ENCODE data around the gene OR2V2. TPM values are rescaled to one million over a fixed set of nuclear protein-coding genes. Genes with fewer than 3 reads are reported as not detected.

The OR2V2 gene
- total RNA-seq, 4 donors from 2014 or later, result not detected

DNA sequence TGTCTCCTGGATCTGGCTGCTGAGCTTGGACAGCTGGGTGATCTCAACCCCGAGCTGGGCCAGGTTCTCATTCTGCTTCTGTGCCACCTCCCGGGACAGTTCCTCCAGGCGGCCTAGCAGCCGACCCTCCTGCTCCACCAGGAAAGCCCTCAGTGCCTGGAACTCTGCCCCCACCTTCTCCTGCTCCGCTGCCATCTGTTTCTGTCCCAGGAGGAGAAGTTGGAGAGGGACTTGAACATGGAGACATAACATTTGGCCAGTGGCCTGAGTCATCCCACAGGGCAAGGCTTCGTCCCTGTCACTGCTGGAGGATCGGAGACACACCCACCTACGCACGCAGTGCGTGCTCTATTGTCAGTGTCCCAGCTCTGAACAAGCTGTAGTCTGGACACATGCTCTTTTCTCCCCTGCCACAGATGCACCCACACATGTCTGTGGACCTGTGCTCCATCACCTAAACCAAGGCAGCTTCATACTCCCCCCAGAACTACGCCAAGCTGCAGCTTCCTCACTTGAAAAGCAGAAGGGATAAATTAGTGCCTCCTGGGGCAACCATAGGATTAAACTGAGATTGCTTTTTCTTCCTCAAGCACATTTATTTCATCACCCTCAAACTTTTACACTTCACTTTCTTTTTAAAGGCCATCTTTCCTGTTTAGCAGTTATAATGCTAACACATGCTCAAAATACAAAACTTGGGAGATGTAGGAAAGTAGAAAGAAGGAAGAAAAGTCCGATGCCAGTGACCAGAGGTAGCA lies 52.7 kb downstream of the OR2V2 start:
- TF ChIP-seq, protein P1, sequence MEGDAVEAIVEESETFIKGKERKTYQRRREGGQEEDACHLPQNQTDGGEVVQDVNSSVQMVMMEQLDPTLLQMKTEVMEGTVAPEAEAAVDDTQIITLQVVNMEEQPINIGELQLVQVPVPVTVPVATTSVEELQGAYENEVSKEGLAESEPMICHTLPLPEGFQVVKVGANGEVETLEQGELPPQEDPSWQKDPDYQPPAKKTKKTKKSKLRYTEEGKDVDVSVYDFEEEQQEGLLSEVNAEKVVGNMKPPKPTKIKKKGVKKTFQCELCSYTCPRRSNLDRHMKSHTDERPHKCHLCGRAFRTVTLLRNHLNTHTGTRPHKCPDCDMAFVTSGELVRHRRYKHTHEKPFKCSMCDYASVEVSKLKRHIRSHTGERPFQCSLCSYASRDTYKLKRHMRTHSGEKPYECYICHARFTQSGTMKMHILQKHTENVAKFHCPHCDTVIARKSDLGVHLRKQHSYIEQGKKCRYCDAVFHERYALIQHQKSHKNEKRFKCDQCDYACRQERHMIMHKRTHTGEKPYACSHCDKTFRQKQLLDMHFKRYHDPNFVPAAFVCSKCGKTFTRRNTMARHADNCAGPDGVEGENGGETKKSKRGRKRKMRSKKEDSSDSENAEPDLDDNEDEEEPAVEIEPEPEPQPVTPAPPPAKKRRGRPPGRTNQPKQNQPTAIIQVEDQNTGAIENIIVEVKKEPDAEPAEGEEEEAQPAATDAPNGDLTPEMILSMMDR (IDR thresholded peaks at IDR 0.05; ENCODE audit: low read depth), result no peak

DNA sequence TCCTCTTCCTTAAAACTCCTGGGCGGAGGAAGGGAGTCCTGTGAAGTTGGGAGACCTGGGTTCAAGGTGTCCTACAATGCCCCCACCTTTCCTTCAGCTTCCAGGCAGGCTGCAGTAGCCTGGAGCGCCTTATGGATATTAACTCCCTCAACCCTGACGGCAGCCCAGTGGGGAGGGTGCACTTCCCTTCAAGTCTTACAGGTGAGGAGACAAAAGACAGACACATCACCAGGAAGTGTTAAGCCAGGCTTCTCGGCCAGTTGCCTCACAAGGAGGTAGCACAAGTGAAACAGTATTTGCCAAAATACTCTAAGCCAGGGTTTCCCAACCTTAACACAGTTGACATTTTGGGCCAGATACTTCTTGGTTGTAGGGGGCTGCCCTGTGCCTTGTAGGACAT lies 53.4 kb downstream of the OR2V2 start:
- TF ChIP-seq, protein P1 (IDR thresholded peaks at IDR 0.05; ENCODE audit: low read depth), result no peak

DNA sequence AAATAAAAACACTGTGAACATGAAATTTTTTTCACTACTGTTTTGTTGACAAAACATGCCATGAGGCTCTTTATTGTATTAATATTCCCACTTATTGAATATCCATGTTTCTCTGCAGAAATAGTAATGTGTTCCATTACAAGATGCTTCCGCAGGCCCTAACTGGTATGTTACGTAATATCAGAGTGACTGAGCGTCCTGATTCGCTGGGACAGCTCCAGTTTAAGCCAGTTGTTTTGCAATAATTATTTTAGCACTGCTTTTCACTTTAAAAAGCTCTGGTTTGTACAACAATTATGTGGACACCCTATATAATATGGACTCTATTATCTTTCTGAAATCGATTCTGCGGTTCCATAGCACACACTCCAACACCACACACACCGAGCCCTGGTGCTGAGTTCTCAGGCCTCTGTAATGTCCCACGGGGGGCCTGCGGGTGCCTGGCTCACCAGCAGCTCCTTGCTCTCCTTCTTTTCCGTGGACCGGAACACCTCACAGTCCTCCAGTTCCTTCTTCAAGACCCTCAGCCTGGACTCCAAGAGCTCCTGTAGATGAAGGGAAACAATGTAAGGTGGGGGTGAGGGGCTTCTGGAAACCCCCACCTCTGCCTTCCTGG lies 55.8 kb downstream of the OR2V2 start:
- TF ChIP-seq, protein P1 (IDR thresholded peaks at IDR 0.05; ENCODE audit: low read depth), result no peak

DNA sequence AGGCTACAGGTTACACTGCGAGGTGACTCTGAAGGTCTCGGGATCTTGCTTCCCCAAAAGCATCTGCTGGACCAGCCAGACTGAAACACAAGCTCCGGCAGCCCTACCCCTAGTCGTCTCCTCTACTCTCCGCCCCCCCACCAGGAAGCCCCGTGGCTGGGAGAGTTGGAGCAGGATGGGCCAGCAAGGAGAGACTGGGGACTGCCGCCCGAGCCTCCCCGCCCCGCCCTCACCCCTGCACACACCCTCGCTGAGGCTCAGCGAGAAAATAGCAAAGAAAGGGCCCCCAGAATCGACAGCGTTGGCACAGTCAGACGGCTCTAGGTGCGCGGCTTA lies 56.4 kb downstream of the OR2V2 start:
- TF ChIP-seq, protein P1 (IDR thresholded peaks at IDR 0.05; ENCODE audit: low read depth), result no peak

DNA sequence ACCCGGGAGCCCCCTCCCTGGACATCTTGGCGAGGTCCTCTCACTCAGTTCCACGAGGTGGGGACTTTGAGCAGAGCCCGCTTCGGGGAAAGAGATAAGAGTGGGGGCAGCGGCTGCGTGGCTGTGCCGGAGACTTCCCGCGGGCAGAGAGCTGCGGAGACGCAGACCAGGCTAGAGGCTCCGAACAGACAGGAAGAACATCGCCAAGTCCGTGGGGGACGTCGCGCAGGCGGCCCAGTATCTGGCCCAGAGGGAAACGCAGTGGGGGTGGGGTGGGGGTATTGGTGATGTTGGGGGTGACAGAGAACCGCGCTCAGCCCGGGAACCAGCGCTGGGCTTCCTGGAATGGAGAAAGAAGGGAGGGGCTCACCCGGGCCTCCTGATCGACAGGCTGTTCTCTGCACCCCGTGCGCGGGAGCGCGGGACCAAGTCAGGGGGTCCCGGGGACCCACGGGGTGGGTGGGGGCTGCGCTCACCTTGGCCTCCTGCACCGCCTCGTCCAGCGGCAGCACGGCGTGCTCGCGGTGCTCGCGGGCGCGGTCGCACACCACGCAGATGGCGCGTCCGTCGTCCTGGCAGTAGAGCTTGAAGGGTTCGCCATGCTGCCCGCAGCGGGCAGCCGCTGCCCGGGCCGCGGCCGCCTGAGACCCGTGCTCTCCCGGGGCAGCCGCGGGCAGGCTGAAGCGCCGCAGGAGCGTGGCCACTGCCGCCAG lies 56.9 kb downstream of the OR2V2 start:
- TF ChIP-seq, protein P1 (IDR thresholded peaks at IDR 0.05; ENCODE audit: low read depth), result no peak

DNA sequence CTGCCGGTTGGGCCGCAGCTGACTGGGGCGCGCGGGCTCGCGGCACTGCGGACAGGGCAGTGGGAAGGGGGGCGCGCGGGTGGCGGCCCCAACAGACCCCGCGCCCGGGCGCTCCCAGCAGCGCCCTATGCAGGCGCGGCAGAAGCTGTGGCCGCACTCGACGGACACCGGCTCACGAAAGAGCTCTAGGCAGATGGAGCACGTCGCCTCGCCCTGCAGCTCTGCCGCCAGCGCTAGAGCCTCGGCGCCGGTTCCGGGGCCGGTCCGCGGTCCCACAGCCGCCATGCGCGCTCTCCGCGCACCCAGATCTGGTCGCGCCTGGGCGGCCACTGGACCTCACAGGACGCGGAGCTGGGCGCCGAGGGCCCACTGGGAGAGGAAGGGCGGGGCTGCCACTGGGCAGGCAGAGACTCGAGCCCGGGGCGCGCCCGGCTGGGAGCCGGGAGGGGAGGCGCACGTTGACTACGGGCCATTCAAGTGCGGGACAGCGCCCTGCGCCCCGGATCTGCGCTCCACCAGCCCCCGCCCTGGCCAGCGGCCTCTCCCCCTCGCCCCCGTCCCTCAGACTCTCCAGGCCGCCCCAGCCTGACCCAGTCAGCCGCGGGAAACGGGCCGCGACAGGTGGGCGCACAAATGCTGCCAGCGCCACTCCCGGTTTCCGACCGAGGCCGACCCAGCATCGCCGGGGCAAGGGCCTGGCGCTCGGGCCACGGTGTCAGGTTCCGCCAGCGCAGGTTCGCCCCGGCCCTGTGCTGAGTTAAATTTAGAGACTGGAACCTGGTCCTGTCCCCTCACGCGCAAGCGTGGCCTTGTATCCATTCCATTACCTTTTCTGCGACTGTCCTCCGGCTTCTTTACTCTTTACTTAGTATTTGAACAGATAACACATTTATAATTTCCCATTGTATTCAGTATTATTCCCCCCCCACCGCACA lies 57.7 kb downstream of the OR2V2 start, which contains the start of gene TRIM7:
Gene TRIM7 (minus strand): TSS at position 371 of the 935 bp plus-strand sequence. CDS start 86 bp downstream, at position 285.
- TF ChIP-seq, protein P1 (IDR thresholded peaks at IDR 0.05; ENCODE audit: low read depth), result no peak

Data from subcutaneous adipose tissue (tissue), 4 donors.